Activated CD4-positive, CD25-positive, alpha-beta regulatory T cell (primary cell): ENCODE results near the gene ERFE.

Experiments used
- DNase-seq, 4 experiments: peaks; one replicate each; lab custom pipeline; 2025; lab: John Stamatoyannopoulos, UW

ERFE gene

GRCh38 chr2:238155051-238155760, 3.6 kb upstream of the ERFE start:
- no peak for DNase-seq

DNA sequence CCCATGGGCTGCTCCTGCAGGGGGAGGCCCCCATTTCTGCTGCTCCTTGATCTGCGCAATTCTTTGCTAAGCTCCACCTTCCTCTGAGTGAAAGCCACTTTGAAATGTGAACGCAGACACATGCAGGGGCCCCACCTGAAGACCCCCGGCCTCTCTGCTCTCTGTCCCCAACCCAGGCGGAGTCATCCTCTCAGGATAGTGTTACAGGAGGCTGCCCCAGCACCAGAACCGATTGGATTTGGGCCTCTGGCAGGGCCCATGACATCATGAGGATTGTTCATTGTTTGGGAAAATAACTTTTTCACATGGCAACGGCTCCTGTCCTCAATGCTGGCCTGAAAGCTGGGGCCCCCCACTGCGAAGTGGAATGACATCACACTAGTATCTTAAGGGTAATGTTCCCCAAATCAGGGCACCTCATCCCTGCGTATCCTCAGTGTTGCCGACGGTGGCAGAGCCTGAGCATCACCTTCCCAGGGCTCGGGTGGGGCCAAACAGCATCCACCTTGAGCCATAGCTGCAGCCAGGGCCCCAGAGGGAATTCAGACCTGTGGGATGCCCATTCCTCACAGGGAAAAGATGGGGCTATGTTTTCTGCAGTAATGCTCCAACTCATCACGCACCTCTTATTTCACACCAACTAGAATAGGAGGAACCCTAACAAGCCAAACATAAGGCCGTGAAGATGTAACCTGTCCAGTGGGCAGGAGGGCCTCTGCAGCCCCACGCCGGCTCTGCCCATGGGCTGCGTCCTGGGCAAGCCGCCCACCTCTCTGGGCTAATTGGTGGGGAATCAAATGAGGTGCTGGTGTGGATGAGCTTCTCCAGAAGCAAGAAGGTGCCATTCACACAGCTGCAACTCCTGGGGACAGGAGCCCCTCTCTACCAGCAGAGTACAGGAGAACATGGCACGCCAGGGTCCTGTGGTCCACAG, 2.7 kb upstream of the ERFE start:
- DNase-seq: no peak

DNA sequence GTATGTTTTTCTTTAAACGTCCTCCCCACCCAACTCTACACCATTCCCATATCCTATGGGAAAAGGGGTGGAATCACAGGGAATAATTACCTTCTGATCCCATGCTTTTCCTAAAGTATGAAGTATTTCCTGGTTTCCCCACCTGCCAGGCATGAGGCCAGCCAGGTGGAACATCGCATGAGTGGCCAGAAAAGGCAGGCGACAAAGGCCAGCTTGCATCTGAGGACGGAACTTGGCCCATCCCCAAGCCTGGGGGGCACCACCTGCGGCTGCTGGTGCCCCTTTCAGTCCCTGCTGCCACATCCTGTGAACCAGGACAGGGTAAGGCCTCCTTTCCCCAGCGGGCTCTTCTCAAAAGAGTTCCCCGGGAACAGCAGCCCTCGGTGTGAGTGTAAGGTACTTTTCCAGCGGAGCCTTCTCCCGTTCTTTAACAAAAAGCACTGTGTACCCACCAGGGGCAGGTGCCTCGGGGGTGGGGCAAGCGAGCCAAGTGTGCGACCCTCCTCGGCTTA, 1.2 kb upstream of the ERFE start:
- DNase-seq: no peak

DNA sequence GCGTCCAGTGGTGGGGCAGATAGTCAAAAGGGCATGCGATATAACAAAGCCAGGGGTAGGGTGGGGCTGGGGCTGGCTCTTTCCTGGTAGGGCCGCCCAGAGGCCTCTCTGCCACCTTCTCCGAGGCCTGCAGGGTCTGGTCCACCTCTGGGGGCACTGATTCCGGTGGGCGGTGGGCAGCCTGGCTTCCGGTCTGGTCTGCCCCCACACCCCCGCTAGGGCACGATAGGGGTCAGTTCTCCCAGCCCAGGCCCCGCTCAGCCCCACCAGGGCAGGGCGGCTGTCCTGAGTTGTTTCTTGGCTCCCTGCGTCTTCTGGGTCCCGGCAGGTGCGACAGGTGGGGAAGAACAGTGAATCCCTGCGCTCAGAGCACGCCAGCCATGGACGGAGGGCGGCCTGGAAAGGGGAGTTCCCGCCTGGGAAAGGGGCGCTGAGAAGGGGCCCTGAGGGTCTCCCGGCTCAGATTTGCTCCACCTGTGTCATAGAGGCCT, 707 bp upstream of the ERFE start:
- DNase-seq: no peak

GRCh38 chr2:238159071-238159539, 335 bp downstream of the ERFE start:
- DNase-seq: no peak

GRCh38 chr2:238159661-238160205, 963 bp downstream of the ERFE start:
- DNase-seq: no peak

DNA sequence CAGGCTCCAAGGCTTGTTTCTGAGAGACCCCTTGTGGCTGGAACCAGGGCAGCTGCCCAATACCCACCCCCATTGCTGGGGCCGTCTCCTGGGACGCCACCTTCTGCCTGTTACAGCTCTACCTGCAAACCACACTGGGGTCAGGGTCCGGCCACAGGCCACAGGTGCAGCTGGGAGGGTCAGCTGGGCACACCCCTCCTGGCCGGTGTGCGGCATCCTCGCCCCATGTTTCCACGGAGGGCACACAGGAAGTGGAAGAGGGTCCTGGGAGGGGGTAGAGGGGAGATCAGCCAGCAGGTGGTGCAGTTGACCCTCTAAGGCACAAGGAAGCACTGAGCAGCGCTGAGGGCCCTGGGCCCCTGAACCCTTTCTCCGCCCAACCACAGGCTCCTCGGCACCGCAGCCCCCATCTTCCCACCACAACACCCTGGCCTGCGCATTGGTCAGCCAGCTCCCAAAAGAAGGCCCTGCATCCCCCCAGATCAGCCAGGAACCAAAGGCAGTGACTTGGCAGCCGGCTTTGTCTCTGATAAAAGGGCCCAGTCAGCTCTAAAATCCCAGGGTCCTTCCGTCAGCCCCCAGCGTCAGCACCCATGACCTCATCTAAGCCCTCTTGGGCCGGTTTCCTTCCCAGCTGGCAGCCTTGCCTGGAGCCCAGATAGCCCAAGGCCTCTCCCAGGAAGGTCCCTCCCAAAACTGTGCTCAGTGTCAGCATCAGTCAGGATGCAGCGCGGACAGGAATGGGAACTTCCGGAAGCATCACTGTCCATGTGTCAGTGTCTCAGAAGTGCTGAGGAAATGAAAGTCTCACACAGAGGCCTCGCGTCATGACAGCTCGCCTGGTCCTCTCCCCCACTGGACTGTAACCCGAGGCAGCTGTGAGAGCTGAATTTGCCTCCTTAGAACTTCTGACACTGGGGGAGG, 1.7 kb downstream of the ERFE start:
- DNase-seq: no peak

- DNase-seq: no peak
Observed at GRCh38 chr2:238161291-238162051, 2.7 kb downstream of the ERFE start.

DNA sequence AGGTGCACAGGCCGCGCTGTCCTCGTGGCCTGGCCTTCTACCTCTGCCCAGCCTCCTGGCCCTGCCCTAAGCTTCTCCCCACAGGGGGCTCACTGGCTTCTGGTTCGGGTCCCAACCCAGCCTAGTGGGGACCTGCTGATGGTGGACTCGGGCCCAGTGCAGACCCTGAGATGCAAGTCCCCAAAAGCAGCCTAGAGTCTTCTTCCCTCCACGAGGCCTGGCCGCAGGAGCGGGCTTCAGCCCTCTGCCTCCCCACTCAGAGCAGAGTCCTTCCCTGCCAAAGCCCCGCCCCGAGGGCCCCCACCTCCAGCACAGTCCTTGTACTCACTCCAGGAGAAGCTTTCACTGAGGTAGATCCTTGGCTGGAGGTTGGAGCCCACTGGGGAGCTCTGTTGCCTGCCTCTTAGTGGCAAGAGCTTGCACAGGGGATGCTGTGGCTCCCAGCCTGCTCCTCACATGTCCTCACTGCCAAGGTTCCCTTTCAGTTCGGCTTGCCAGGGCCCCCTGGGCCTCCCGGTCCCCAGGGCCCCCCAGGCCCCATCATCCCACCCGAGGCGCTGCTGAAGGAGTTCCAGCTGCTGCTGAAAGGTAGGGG, 3.6 kb downstream of the ERFE start:
- DNase-seq: no peak

DNA sequence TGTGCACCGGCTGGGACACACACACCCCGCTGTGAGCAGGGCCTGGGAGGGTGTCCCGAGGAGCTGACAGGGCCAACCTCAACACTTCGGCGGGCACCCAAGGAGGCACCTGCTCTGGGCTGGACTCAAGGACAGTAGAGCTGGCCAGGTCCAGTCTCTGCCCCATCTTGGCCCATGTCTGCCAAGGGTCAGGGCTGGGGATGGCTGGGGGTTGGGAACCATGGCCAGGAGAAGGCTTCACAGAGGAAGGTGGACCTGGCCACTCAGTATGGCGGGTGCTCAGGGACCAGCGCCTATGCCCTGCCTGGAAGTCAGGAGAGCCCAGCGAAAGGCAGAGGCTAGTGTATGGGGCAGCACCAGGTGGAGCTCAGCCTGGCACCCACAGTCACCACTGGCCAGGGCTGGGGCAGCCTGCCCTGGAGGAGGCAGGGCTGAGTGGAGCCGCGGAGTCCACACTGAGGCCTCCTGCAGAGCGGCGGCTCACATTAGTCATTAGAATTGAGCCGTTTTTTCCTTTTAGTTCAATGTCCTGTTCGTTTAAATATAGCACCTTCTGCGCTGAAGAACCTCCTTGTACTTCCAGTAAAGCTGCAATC, 4.2 kb downstream of the ERFE start:
- DNase-seq: no peak

DNA sequence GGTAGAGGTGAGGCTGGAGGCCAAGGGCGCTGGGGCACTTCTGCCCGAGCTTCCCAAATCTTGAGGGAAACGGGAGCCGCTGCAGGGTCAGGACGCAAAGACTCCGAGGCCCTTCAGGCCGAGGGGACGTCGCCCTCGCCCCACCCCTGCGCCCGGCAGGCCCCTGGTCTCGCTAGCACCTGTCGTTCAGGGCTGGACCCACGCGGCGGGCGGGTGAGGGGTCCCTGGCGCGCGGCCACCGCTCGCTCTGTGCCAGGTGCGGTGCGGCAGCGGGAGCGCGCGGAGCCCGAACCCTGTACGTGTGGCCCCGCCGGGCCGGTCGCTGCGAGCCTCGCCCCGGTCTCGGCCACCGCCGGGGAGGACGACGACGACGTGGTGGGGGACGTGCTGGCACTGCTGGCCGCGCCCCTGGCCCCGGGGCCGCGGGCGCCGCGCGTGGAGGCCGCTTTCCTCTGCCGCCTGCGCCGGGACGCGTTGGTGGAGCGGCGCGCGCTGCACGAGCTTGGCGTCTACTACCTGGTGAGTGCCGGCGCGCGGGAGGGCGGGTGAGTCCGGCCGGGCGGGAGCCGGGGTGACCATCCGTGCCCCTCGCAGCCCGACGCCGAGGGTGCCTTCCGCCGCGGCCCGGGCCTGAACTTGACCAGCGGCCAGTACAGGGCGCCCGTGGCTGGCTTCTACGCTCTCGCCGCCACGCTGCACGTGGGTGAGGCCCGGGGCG, 4.9 kb downstream of the ERFE start:
- no peak for DNase-seq

- no peak for DNase-seq
Observed at GRCh38 chr2:238164906-238165287, 6.1 kb downstream of the ERFE start.

DNA sequence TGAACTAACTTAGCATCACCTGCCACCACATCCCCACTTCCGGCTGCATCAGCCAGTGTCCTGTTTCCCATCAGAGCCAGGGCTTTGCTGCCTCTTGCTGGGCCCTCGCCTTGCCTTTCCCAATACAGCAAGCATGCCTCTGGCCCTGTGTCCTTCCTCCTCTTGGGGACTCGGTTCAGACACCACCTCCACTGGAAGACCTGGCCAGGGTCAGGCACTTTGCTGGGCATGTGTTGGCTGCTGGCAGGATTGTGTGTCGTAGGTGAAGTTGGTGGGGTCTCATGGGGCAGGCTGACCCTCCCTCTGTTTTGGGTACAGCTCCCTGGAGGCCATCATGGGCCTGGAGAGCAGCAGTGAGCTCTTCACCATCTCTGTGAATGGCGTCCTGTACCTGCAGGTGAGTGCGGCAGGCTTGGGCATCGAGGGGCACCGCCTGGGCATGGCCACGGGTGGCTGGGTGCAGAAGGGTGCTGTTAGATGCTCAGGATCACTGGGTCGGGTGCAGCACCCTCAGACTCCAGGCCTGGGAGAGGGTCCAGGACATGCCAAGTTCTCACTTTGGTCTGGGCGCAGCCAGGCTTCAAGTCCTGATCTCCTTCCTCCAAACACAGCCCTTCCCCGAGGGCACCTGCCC, 6.6 kb downstream of the ERFE start:
- DNase-seq: no peak

DNA sequence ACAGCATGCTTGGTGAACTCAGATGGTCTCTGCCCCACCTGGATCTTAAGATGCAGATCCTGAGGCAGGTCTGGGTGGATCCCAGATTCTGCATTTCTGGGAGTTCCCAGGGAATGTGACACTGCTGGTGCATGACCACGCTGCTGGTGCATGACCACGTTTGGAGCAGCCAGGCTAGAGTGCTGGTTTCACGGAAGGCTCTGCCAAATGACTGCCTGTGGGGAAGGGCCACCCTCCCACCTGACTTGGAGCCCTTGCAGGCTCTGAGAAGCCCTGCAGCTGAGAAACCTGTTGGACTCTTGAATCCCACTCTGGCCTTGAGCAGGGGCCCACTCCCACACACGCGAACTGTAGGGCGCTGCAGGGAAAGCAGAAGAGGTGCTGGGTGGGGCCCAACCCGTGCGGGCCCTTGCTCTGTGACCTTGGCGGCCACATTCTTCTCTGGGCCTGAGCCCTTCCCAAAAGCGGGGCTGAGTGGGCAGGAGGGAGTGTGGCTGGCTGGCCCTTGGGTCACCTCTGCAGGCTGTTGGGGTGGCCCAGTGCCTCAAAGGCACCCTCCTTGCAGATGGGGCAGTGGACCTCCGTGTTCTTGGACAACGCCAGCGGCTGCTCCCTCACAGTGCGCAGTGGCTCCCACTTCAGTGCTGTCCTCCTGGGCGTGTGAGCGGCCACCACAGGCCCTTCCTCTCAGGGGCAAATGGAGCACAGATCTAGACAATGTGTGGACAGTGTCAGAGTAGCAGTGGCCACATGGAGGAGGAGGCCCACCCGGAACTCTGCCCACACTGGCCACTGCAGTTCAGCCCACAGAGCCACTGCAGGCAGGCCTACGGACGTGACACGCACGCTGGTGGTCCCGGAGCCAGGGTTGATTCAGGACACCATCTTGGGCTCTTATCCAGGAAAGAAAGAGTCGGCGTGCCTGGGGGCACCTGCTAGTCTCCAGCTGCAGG, 7.9 kb downstream of the ERFE start:
- no peak for DNase-seq

GRCh38 chr2:238167344-238167715, 8.6 kb downstream of the ERFE start:
- no peak for DNase-seq

- no peak for DNase-seq
Observed at GRCh38 chr2:238167761-238168160, 9.0 kb downstream of the ERFE start.

DNA sequence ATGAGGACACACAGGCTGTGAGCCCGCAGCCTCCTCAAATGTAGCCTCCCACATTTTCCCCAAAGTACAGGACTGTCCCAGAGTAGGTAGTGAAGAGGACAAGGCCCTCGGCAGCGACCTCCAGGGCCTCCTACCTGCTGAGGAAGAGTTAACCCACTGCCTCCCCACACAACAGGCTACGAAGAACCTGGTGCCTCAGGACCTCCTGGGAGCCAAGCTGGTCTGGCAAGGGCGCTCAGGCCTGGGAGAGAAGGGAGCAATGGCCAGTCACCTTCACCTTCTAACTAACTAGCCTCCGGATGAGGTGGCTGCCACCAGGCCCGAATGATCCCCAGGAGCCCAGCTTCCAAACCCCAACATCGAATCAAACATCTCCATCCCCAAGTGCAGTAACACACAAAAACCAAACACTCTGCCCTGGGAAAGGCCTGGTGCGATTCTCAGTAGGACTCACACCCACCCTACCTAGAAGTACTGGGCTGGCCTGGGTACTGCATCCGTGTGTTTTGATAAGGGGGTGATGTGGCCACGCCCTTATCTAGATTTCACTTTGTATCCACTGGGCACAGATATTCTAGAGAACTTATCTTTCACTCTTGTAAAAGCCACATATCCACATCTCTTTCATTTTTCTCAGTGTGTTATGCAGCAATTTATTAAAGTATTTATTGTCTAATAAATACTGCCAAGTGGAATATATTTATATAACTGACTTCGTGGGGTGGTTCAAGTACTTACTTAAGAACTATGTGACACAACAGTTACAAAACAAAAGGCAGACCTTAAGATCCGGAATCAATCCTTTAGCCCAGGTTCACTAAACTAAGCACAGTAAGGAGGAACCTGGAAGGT, 9.7 kb downstream of the ERFE start:
- DNase-seq: no peak
